ENCODE data around the gene LAMP1. TPM values are rescaled to one million over a fixed set of nuclear protein-coding genes. Genes with fewer than 3 reads are reported as not detected.

Gene LAMP1
- total RNA-seq, 2 experiments from 2014 or later: 37.0 to 42.6 TPM

- ChIA-PET CTCF (no interaction called here), POLR2A (no interaction called here)
- peaks cover 33% of the 10 kb centered on the region for H3K36me3 Mint-ChIP-seq (ENCODE audit: low read depth)
- no peaks in the 10 kb centered on the region for H3K27me3 Mint-ChIP-seq
- TF ChIP-seq CTCF (IDR thresholded peaks at IDR 0.05): no peak
- H3K4me3 Mint-ChIP-seq: no peak overlapping the region
- no peak overlapping the region for H3K27ac Mint-ChIP-seq
- H3K4me1 Mint-ChIP-seq (ENCODE audit: low read depth): no peaks in the 10 kb centered on the region
- DNase-seq: no peak
- H3K9me3 Mint-ChIP-seq: no peaks in the 10 kb centered on the region
- intact Hi-C loops (cut with micrococcal nuclease): no loop called here
- ATAC-seq: no peak
Observed at GRCh38 chr13:113321546-113321945, 24.5 kb downstream of the LAMP1 start.

DNA sequence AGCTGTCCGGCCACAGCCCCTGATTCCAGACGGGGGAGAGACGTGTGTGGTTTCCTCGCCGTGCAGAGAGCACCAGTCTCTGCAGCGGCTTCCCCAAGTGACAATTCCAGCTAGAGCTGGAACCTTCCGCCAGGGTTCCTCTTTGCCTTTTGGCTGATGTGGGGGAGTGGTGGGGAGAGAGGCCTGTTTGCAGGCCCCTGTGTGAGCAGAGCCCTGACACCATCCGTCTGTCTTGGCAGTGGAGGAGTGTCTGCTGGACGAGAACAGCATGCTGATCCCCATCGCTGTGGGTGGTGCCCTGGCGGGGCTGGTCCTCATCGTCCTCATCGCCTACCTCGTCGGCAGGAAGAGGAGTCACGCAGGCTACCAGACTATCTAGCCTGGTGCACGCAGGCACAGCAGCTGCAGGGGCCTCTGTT, 25.0 kb downstream of the LAMP1 start:
- peaks cover 33% of the 10 kb centered on the region for H3K36me3 Mint-ChIP-seq (ENCODE audit: low read depth)
- ChIA-PET POLR2A (no interaction called here), CTCF (no interaction called here)
- H3K27me3 Mint-ChIP-seq: no peaks in the 10 kb centered on the region
- no peaks in the 10 kb centered on the region for H3K4me1 Mint-ChIP-seq (ENCODE audit: low read depth)
- no peak for DNase-seq
- no peak overlapping the region for H3K27ac Mint-ChIP-seq
- intact Hi-C loops (cut with micrococcal nuclease): no loop called here
- ATAC-seq: no peak
- H3K9me3 Mint-ChIP-seq: no peaks in the 10 kb centered on the region
- TF ChIP-seq CTCF (IDR thresholded peaks at IDR 0.05): no peak
- no peak overlapping the region for H3K4me3 Mint-ChIP-seq

- no peak overlapping the region for H3K4me3 Mint-ChIP-seq
- H3K9me3 Mint-ChIP-seq: no peaks in the 10 kb centered on the region
- DNase-seq: no peak
- CTCF ChIA-PET: no interaction called here
- no peaks in the 10 kb centered on the region for H3K27me3 Mint-ChIP-seq
- no peak for TF ChIP-seq CTCF (IDR thresholded peaks at IDR 0.05)
- ATAC-seq: no peak
- peaks cover 33% of the 10 kb centered on the region for H3K36me3 Mint-ChIP-seq (ENCODE audit: low read depth)
- H3K27ac Mint-ChIP-seq: no peak overlapping the region
- peaks cover under 1% of the 10 kb centered on the region for H3K4me1 Mint-ChIP-seq (ENCODE audit: low read depth)
- POLR2A ChIA-PET: no interaction called here
- intact Hi-C loops (cut with micrococcal nuclease): no loop called here
Observed at GRCh38 chr13:113322890-113323651, 26.0 kb downstream of the LAMP1 start.

GRCh38 chr13:113323869-113324268, 26.8 kb downstream of the LAMP1 start:
- CTCF ChIA-PET: no interaction called here
- H3K4me1 Mint-ChIP-seq (ENCODE audit: low read depth): peaks cover 5% of the 10 kb centered on the region
- no peak for ATAC-seq
- POLR2A ChIA-PET: interaction anchor here (0.6 kb wide), 1 partner anchor 10 kb away, joined by 3 read pairs; no protein-coding TSS in a partner anchor
- no peak for TF ChIP-seq CTCF (IDR thresholded peaks at IDR 0.05)
- intact Hi-C loops (cut with micrococcal nuclease): no loop called here
- peaks cover 33% of the 10 kb centered on the region for H3K36me3 Mint-ChIP-seq (ENCODE audit: low read depth)
- no peak overlapping the region for H3K4me3 Mint-ChIP-seq
- H3K27ac Mint-ChIP-seq: no peak overlapping the region
- H3K27me3 Mint-ChIP-seq: no peaks in the 10 kb centered on the region
- H3K9me3 Mint-ChIP-seq: no peaks in the 10 kb centered on the region
- no peak for DNase-seq

DNA sequence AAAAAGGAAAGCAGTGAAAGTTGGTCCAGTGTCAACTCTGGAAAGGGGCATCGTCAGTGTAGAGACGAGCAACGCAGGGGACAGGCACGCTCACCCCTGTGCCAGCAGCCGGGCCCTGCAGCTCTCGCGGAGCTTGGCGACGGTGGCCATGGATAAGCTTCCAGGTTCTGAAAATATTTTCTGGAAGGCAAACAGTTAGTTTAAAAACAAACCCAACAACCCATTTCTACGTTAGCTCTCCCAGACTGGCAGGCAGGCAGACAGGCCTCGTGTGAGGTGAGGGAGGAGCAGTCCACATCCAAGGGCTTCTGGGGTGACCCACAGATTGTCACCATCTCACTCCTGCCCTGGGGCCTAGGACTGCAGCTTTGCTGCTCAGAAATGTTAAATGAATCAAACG, 27.4 kb downstream of the LAMP1 start:
- Mint-ChIP-seq H3K27ac (no peak overlapping the region), H3K36me3 (ENCODE audit: low read depth) (peaks cover 33% of the 10 kb centered on the region), H3K9me3 (no peaks in the 10 kb centered on the region), H3K4me1 (ENCODE audit: low read depth) (peaks cover 6% of the 10 kb centered on the region), H3K27me3 (no peaks in the 10 kb centered on the region), H3K4me3 (no peak overlapping the region)
- ChIA-PET CTCF (no interaction called here), POLR2A (interaction anchor here (0.6 kb wide), 1 partner anchor 10 kb away, joined by 3 read pairs; no protein-coding TSS in a partner anchor)
- DNase-seq: no peak
- no peak for TF ChIP-seq CTCF (IDR thresholded peaks at IDR 0.05)
- ATAC-seq: no peak
- intact Hi-C loops (cut with micrococcal nuclease): no loop called here

Data from activated CD8-positive, alpha-beta T cell treated with anti-CD3 and anti-CD28 coated beads for 36 hours (primary cell).